MG63 (cell line): Measurements from ENCODE around the gene TLK2. TPM values are rescaled to one million over a fixed set of nuclear protein-coding genes. Genes with fewer than 3 reads are reported as not detected.

ENCODE experiments used
- total RNA-seq: library from RNA; depleted of rRNA; stranded (reverse); fragments of >200 nt; shearing (Covaris generic); gene quantifications from 2 replicates; pipeline ENCODE4 v1.2.3, GENCODE V29; 2014; ENCODE audit warnings: low replicate concordance; rRNA removed

TLK2 gene
- total RNA-seq, 1 experiment from 2014 or later: 27.7 TPM

Other genes with a start within 250 kb of the TLK2 start
- gene EFCAB3, start 98.3 kb upstream of the TLK2 start, total RNA-seq: not detected in 2 replicates
- 25.4 and 46.0 TPM in 2 replicates for gene METTL2A, start 54.9 kb upstream of the TLK2 start, total RNA-seq
- 61.4 and 65.1 TPM in 2 replicates for gene MRC2, start 148.8 kb downstream of the TLK2 start, total RNA-seq